ENCODE measurements around the gene TP73.

GRCh38 chr1:3711780-3712451, 59.6 kb downstream of the TP73 start:
- TF ChIP-seq CTCF (IDR thresholded peaks at IDR 0.05 in 2 of 3, conservative IDR thresholded peaks at IDR 0.05 in 1 of 3; ENCODE audit: borderline replicate concordance in 1 of 3, insufficient read depth in 1 of 3, low read depth in 2 of 3, low read length in 2 of 3) (no peak), CEBPB (IDR thresholded peaks at IDR 0.05; ENCODE audit: low read depth) (no peak), YY1 (IDR thresholded peaks at IDR 0.05; ENCODE audit: extremely low read depth, insufficient replicate concordance, low read depth, low read length) (no peak), POLR2A (IDR thresholded peaks at IDR 0.05; ENCODE audit: borderline replicate concordance, extremely low read depth, insufficient read depth, insufficient read length) (no peak), POLR2AphosphoS5 (IDR thresholded peaks at IDR 0.05; ENCODE audit: low read depth, low read length) (no peak), EZH2phosphoT487 (IDR thresholded peaks at IDR 0.05; ENCODE audit: borderline replicate concordance) (no peak), RAD21 (IDR thresholded peaks at IDR 0.05; ENCODE audit: low read depth) (no peak)
